EH (cell line): Measurements from ENCODE around the gene JOSD1.

Experiments
- DNase-seq: peaks from one replicate; pipeline ENCODE4 v3.0.0-alpha.2; 2015; ENCODE audit warnings: low read depth

JOSD1 gene

GRCh38 chr22:38700789-38701628 lies at the start of gene JOSD1:
Gene JOSD1, minus strand, starts transcription at chr22:38700943. Its CDS starts 956 bp downstream, at chr22:38699987.
- DNase-seq, result peak; percentile 87

GRCh38 chr22:38750104-38750503 lies 49.4 kb upstream of the JOSD1 start:
- no peak for DNase-seq

- DNase-seq, result no peak
Measured at GRCh38 chr22:38748487-38749136, 47.9 kb upstream of the JOSD1 start.

- DNase-seq, result no peak
Measured at GRCh38 chr22:38745676-38746460, 45.1 kb upstream of the JOSD1 start.

- no peak for DNase-seq
Measured at GRCh38 chr22:38744981-38745380, 44.2 kb upstream of the JOSD1 start.

- DNase-seq, result no peak
Measured at GRCh38 chr22:38742176-38742942, 41.6 kb upstream of the JOSD1 start.

GRCh38 chr22:38741576-38741975 lies 40.8 kb upstream of the JOSD1 start:
- no peak for DNase-seq

- no peak for DNase-seq
Measured at GRCh38 chr22:38741166-38741565, 40.4 kb upstream of the JOSD1 start.

GRCh38 chr22:38740754-38741153 lies 40.0 kb upstream of the JOSD1 start:
- no peak for DNase-seq

- DNase-seq, result no peak
Measured at GRCh38 chr22:38740116-38740723, 39.5 kb upstream of the JOSD1 start.

- DNase-seq, result no peak
Measured at GRCh38 chr22:38739300-38740055, 38.7 kb upstream of the JOSD1 start.

- no peak for DNase-seq
Measured at GRCh38 chr22:38738475-38739070, 37.8 kb upstream of the JOSD1 start.

- peak; percentile 29 for DNase-seq
Measured at GRCh38 chr22:38737302-38738060, 36.7 kb upstream of the JOSD1 start.

- no peak for DNase-seq
Measured at GRCh38 chr22:38736257-38736570, 35.5 kb upstream of the JOSD1 start.

- no peak for DNase-seq
Measured at GRCh38 chr22:38735465-38736256, 34.9 kb upstream of the JOSD1 start.

GRCh38 chr22:38735126-38735464 lies 34.4 kb upstream of the JOSD1 start:
- no peak for DNase-seq

- no peak for DNase-seq
Measured at GRCh38 chr22:38734421-38735100, 33.8 kb upstream of the JOSD1 start.

- no peak for DNase-seq
Measured at GRCh38 chr22:38733724-38734381, 33.1 kb upstream of the JOSD1 start.
